ENCODE results near the gene GLB1L3. TPM values are rescaled to one million over a fixed set of nuclear protein-coding genes. Genes with fewer than 3 reads are reported as not detected.

The GLB1L3 gene
- total RNA-seq, 1 experiment from 2014 or later: not detected

DNA sequence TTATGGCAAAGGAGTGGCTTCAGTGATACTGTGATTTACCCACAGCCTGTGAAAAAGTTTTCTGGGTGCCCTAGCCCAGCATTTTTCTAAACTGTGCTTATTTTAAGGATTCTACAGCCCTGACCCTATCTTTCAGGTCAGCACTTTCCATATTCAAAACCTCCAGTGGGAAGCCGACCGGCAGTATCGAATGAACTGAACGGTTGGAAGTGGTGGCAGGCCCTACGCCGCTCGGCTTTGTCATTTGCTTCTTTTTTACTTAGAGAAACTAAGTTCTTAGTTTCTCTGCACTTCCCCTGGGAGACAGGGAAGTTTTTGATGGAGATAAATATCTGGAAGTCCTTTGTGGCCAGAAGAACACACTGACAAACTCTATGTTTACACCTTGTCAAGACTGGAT, 56.6 kb downstream of the GLB1L3 start:
- Mint-ChIP-seq H3K27ac (ENCODE audit: unreplicated experiment) (no peak overlapping the region), H3K9me3 (ENCODE audit: low read depth, unreplicated experiment) (no peaks in the 10 kb centered on the region), H3K36me3 (ENCODE audit: insufficient read depth, unreplicated experiment) (peaks cover 20% of the 10 kb centered on the region), H3K27me3 (ENCODE audit: unreplicated experiment) (peaks cover 8% of the 10 kb centered on the region), H3K4me1 (ENCODE audit: low read depth, unreplicated experiment) (peaks cover 17% of the 10 kb centered on the region), H3K4me3 (ENCODE audit: low read depth, unreplicated experiment) (peak overlapping the region; percentile 69)
- CTCF ChIA-PET: no interaction called here
- intact Hi-C loops (cut with micrococcal nuclease; ENCODE audit: unreplicated experiment): no loop called here
- TF ChIP-seq, protein P1, sequence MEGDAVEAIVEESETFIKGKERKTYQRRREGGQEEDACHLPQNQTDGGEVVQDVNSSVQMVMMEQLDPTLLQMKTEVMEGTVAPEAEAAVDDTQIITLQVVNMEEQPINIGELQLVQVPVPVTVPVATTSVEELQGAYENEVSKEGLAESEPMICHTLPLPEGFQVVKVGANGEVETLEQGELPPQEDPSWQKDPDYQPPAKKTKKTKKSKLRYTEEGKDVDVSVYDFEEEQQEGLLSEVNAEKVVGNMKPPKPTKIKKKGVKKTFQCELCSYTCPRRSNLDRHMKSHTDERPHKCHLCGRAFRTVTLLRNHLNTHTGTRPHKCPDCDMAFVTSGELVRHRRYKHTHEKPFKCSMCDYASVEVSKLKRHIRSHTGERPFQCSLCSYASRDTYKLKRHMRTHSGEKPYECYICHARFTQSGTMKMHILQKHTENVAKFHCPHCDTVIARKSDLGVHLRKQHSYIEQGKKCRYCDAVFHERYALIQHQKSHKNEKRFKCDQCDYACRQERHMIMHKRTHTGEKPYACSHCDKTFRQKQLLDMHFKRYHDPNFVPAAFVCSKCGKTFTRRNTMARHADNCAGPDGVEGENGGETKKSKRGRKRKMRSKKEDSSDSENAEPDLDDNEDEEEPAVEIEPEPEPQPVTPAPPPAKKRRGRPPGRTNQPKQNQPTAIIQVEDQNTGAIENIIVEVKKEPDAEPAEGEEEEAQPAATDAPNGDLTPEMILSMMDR (IDR thresholded peaks at IDR 0.05; ENCODE audit: unreplicated experiment): no peak
- BruUV-seq (replicated peaks): TSS peak; percentile 27
- no peak for DNase-seq

DNA sequence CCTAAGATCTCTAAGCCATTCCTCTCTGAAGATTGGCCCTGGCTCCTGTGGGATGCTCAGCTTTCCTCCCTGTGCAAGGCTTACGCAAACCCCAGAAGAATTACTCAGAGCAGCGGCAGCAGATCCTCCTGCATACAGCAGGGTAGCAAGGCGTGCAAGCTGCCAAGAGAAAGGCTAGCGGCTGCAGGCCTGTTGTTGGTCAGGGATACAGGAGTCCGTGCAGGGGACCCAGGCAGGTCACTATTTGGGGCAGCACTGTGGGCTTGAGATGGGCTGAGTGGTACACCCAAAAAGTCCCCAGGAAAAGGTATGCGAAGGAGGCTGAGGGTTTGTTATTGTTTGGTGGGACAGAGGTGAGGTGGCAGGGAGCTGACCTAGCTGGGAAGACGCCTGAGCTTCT, 57.1 kb downstream of the GLB1L3 start:
- peak overlapping the region; percentile 69 for H3K4me3 Mint-ChIP-seq (ENCODE audit: low read depth, unreplicated experiment)
- intact Hi-C loops (cut with micrococcal nuclease; ENCODE audit: unreplicated experiment): no loop called here

DNA sequence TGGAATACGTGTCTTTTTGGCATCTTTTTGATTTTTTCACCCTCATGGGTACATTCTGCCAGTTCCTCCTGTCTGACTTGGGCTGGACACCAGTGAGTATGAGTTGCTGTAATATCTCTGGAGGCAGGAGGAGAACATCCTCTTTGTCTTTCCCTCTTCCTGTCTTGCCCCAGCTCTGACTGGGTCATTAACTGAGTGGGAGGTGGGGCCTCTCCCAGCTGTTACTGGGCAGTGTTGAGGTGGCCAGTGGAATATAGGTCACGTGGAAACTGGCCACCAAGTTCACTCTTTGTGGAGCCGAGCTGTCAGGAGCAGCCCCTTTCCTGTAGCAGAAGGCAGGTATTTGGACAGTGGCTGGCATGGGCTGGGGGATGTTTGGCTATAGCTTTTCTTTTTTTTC, 57.8 kb downstream of the GLB1L3 start:
- Mint-ChIP-seq H3K27me3 (ENCODE audit: unreplicated experiment) (peaks cover 8% of the 10 kb centered on the region), H3K27ac (ENCODE audit: unreplicated experiment) (no peak overlapping the region), H3K4me1 (ENCODE audit: low read depth, unreplicated experiment) (peaks cover 17% of the 10 kb centered on the region), H3K36me3 (ENCODE audit: insufficient read depth, unreplicated experiment) (peaks cover 20% of the 10 kb centered on the region), H3K4me3 (ENCODE audit: low read depth, unreplicated experiment) (no peak overlapping the region), H3K9me3 (ENCODE audit: low read depth, unreplicated experiment) (no peaks in the 10 kb centered on the region)
- intact Hi-C loops (cut with micrococcal nuclease; ENCODE audit: unreplicated experiment): no loop called here
- CTCF ChIA-PET: no interaction called here
- TF ChIP-seq, protein P1 (IDR thresholded peaks at IDR 0.05; ENCODE audit: unreplicated experiment): no peak
- BruUV-seq (replicated peaks): no TSS peak
- no peak for DNase-seq

More for the DNA sequence above, 57.1 kb downstream of the GLB1L3 start:
- H3K9me3 Mint-ChIP-seq (ENCODE audit: low read depth, unreplicated experiment): no peaks in the 10 kb centered on the region
- DNase-seq: no peak
- CTCF ChIA-PET: no interaction called here
- no peak overlapping the region for H3K27ac Mint-ChIP-seq (ENCODE audit: unreplicated experiment)
- BruUV-seq (replicated peaks): no TSS peak
- H3K27me3 Mint-ChIP-seq (ENCODE audit: unreplicated experiment): peaks cover 8% of the 10 kb centered on the region
- TF ChIP-seq, protein P1 (IDR thresholded peaks at IDR 0.05; ENCODE audit: unreplicated experiment): no peak
- H3K36me3 Mint-ChIP-seq (ENCODE audit: insufficient read depth, unreplicated experiment): peaks cover 20% of the 10 kb centered on the region
- H3K4me1 Mint-ChIP-seq (ENCODE audit: low read depth, unreplicated experiment): peaks cover 17% of the 10 kb centered on the region

DNA sequence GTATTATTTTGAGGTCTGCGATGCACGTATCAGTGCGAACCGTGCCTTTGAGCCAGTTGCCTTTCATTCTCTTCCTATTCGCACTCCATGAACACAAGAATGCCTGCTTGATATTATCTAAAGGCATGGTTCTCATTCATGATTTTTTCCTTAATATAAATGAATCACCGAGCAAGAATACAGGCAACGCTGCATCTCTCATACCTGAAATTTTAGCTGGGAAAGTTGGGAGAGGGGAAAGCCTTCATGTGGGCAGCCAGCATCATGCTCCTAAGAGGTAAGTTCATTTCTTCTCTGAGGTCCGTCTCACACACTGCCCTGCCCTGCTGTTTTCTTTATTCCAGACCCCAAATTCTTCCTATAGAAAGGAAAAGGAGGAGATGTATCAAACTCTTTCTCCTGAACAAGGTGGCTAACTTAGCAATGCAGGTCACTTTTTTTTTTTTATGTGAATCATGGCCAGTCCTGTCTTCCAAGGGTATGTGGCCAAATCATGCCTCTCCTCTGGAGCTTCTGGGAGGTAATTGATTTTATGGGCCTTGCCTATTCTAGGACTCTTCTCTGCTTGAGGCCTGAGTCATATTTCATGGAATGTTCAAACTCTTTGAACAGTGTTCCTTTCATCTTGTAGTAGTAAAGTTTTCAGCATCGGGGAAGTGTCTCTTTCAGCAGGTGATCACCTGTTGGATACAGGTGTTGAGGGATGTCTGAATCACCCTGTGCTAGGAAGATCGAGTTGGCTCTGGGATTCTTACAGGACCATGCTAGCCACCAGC, 58.8 kb downstream of the GLB1L3 start:
- CTCF ChIA-PET: no interaction called here
- Mint-ChIP-seq H3K27ac (ENCODE audit: unreplicated experiment) (no peak overlapping the region), H3K4me3 (ENCODE audit: low read depth, unreplicated experiment) (no peak overlapping the region), H3K36me3 (ENCODE audit: insufficient read depth, unreplicated experiment) (peaks cover 23% of the 10 kb centered on the region), H3K9me3 (ENCODE audit: low read depth, unreplicated experiment) (no peaks in the 10 kb centered on the region), H3K27me3 (ENCODE audit: unreplicated experiment) (peaks cover 8% of the 10 kb centered on the region), H3K4me1 (ENCODE audit: low read depth, unreplicated experiment) (peaks cover 23% of the 10 kb centered on the region)
- TF ChIP-seq, protein P1 (IDR thresholded peaks at IDR 0.05; ENCODE audit: unreplicated experiment): no peak
- no TSS peak for BruUV-seq (replicated peaks)
- DNase-seq: no peak
- intact Hi-C loops (cut with micrococcal nuclease; ENCODE audit: unreplicated experiment): no loop called here

All from Calu3 (cell line).